Kidney glomerular epithelial cell (primary cell): ENCODE measurements around the gene TK1.

Experiments used
- DNase-seq: peaks from one replicate; lab custom pipeline; 2025; lab: John Stamatoyannopoulos, UW

Gene TK1

DNA sequence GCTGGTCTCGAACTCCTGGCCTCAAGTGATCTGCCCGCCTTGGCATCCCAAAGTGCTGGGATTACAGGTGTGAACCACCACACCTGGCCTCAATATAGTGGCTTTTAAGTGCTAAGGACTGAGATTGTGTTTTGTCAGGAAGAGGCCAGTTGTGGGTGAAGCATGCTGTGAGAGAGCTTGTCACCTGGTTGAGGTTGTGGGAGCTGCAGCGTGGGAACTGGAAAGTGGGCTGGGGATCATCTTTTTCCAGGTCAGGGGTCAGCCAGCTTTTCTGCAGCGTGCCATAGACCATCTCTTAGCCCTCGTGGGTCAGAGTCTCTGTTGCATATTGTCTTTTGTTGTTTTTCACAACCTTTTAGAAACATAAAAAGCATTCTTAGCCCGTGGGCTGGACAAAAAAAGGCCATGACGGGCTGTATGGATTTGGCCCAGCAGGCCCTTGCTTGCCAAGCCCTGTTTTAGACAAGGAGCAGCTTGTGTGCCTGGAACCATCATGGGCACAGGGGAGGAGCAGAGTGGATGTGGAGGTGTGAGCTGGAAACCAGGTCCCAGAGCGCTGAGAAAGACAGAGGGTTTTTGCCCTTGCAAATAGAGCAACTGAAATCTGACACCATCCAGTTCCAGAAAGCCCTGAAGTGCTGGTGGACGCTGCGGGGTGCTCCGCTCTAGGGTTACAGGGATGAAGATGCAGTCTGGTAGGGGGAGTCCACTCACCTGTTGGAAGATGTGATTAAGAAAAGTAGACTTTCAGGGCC is 32.7 kb upstream of the TK1 start:
- DNase-seq = no peak

DNA sequence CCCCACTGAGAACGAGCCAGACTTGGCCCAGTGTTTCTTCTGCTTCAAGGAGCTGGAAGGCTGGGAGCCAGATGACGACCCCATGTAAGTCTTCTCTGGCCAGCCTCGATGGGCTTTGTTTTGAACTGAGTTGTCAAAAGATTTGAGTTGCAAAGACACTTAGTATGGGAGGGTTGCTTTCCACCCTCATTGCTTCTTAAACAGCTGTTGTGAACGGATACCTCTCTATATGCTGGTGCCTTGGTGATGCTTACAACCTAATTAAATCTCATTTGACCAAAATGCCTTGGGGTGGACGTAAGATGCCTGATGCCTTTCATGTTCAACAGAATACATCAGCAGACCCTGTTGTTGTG is 27.8 kb upstream of the TK1 start:
- DNase-seq = no peak

DNA sequence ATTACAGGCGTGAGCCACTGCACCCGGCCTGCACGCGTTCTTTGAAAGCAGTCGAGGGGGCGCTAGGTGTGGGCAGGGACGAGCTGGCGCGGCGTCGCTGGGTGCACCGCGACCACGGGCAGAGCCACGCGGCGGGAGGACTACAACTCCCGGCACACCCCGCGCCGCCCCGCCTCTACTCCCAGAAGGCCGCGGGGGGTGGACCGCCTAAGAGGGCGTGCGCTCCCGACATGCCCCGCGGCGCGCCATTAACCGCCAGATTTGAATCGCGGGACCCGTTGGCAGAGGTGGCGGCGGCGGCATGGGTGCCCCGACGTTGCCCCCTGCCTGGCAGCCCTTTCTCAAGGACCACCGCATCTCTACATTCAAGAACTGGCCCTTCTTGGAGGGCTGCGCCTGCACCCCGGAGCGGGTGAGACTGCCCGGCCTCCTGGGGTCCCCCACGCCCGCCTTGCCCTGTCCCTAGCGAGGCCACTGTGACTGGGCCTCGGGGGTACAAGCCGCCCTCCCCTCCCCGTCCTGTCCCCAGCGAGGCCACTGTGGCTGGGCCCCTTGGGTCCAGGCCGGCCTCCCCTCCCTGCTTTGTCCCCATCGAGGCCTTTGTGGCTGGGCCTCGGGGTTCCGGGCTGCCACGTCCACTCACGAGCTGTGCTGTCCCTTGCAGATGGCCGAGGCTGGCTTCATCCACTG is 27.3 kb upstream of the TK1 start, which contains the start of gene BIRC5:
Gene BIRC5, plus strand, starts transcription at position 238 of the 690 bp plus-strand sequence. Its CDS starts 64 bp downstream, at position 302.
- DNase-seq = peak; percentile 46

DNA sequence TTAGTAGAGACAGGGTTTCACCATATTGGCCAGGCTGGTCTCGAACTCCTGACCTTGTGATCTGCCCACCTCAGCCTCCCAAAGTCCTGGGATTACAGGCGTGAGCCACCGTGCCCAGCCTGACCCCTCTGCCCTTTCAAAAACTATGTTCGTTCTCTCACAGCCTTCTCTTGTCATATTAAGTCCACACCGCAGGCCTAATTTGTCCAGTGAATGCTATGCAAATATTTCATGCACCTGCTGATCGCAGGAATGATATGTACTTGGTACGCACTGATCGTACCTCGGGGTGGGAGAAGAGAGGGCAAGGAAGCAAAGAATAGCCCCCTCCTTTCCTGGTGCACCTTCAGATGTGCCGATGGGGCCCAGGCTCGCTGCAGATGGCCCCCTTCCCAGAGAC is 24.2 kb upstream of the TK1 start:
- no peak for DNase-seq

DNA sequence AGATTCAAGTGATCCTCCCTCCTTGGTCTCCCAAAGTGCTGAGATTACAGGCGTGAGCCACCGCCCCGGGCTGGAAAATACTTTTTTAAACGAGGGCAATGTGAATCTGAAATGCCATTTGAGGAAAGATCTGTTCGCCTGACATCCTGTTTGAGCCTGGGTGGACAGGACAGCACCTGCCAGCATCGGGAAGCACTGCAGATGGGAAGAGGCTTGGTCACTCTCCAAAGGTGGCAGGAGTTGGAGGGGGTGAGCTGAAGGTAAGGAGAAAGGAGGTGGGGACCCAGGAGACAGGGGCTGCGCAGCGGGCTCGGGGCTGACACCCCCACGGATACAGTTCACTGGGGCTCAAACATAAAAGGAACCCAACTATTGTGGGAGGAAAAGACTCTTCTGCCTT is 23.3 kb upstream of the TK1 start:
- DNase-seq = no peak

DNA sequence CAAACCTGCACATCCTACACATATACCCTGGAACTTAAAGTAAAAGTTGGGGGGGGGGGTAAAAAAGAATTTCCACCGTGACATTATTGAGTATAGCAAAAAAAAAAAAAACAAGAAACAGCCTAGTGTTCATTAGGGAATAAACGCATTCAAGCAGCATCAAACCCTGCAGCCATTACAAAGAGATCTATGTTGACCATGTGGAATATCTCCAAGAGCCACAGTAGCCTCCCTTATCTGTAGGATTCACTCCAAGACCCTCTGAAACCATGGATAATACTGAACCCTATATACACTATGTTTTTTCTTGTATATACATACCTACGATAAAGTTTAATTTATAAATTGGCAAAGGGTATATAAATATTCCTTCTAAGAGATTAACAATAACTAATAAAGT is 21.6 kb upstream of the TK1 start:
- DNase-seq = no peak

DNA sequence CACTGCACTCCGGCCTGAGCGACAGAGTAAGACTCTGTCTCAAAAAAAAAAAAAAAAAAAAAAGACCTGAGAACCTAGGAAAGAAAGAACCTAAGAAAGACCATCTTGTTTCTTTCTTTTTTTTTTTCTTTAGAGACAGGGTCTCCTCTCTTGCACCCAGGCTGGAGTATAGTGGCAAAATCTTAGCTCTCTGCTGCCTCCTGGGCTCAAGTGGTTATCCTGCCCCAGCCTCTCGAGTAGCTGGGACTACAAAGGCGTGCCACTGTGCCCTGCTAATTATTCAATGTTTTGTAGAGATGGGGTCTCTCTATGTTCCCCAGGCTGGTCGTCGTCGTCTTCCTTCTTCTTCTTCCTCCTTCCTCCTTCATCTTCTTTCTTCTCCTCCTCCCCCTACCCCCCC is 19.4 kb upstream of the TK1 start:
- DNase-seq = no peak

DNA sequence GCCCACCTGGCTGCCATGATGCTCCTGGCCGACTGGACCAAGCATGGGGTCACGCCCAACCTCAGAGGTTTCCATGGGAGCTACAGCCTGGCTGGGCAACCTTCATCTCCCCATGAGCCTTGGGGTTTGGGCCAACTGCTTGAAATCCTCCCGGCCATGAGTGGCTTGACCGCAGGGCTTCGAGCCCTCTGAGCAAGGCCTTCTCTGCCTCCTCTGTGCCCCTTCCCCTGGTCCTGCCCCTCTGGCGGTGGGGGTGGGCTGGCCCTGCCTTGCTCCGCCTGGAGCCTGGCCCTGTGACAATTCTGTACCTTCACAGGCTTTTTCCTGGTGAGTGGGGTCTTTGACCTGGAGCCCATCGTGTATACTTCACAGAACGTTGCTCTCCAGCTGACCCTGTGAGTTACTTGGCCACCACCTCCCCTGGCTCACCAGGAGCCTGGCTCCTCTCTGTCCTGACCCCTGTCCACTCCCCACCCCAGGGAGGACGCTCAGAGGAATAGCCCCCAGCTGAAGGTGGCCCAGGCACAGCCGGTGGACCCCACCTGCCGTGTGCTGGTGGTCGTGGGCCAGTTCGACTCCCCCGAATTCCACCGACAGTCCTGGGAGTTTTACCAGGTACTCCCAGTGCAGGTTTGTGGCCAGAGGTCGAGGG is 18.4 kb upstream of the TK1 start:
- no peak for DNase-seq

DNA sequence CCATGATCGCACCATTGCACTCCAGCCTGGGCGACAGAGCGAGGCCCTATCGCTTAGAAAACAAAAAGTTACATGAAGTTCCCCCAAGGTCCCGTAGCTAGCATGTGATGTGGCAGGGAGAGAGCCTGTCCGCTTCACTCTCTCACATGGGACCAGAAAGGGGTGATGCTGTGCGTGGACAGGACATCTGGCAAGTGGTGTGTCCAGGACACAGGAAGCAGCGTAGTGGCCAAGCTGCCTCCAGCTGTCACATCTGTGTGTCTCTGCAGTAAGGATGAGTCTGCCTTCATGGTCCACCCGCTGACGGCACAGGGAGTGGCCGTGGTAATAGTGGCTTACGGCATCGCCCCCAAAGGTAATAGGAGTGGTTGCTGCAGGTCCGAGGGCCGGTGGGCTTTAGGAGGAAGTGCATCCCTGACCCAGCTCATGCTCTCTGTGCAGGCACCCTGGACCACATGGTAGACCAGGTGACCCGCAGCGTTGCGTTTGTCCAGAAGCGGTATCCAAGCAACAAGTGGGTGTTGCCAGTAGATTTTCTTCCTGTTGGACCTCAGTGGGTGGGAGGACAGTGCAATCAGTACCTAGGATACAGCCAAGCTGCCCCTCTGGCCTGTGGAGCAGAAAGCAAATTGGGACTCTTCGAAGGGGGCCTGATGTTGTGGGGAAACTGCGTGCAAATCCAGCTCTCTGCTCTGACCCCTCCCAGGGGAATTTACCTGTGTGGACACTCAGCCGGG is 17.7 kb upstream of the TK1 start:
- no peak for DNase-seq

DNA sequence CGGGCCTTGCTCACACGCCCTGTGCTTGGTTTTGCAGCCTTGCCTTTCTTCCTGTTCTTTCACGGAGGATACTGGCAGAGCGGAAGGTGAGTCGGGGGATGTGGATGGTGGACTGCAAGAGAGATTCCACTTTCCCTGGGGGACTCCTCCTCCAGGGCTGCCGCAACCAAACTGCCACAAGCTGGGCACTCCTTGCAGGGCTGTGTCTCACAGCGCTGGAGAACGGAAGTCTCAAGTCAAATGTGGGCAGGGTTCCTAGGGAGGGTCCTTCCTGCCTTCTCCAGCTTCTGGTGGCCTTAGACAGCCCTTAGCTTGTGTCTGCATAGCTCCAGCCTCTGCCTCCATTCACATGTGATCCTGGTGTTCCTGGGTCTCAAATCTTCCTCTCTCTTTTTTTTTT is 15.8 kb upstream of the TK1 start:
- DNase-seq = no peak

DNA sequence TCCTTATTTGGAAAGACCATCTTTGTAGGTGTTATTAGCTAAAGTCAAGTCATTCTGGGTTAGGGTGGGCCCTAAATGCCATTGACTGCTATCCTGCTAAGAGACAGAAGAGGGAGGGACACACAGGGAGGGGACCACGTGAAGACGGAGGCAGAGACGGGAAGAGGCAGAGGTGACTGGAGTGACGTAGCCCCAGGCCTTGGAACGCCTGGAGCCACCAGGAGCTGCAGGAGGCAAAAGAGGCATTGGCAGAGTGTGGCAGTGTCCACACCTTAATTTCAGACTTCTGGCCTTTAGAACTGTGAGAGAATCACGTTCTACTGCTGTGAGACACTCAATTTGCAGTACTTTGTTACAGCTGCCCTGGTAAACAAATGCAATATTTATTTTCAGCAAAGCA is 13.6 kb upstream of the TK1 start:
- DNase-seq = no peak

DNA sequence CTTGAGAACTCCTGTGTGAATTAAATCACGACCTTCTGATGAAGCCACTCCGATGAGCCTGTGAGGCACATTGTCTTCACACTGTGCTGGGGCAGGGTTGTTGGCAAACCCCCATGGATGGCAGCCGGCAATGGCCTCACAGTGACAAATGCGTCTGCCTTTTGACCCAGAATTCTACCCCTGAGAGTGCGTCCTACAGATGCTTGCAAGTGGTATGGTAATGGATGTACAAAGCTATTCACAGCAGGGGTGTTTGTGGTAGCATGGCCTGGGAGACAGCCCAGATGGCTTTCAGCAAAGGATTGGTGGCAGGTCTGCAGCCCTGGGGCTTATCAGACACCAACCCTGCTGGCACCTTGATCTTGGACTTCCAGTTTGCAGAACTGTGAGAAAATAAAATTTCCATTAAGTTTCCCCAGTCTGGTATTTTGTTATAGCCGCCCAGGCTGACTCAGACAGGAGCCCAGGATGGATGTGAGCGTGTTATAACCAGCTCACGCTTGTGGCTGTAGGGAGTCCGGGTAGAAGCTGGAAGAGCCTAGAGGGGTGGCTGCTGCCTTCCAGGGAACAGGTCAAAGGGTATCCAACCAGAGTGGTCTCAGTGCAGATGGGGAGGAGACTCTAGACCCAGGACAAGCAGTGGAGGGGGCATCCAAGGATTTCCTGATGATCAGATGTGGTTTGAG is 10.4 kb upstream of the TK1 start:
- no peak for DNase-seq

DNA sequence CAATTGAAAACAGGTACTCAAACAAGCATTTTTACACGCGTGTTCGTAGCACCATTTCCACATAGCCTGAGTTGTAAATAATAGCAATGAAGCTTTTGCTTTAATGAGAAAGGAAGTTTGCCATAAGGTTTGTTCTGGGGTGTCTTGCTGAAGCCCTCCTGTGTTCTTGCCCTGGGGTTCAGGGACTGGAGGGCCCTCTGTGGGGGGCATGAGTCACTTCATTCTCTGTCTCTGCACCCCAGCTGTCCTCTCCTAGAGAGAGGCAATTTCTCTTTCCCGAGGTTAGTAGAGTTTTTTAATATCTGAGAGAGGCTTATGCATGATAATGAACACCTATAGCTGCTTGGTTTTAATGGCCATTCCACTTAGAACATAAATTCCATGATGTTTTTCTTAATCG is 9.9 kb upstream of the TK1 start:
- DNase-seq = no peak

DNA sequence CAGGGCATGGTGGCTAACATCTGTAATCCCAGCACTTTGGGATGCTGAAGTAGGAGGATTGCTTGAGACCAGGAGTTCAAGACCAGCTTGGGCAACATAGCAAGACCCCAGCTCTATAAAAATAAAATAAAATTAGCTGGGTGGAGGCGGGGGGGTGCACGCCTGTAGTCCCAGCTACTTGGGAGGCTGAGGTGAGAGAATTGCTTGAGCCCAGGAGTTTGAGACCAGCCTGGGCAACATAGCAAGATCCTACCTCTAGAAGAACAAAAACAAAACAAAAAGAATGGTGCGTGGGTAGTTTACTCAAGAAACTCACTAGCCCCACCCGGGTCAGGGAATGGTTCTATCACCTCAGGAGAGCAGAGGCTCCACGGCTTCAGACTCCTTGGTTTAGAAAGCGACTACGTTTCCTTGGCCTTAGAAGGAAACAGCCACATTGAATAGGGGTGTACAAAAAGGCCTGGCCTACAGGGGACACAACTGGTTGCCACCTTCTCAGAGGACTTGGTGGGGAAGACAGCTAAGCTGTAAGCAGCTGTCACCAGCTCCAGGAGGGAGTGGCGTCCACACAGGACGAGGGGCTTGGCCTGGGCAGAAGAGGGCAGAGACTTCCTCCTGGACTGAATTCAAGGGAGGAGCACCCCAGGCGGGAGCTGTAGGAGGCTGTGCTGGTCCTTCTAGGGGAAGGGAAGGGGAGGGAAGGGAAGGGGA is 716 bp downstream of the TK1 start:
- no peak for DNase-seq

DNA sequence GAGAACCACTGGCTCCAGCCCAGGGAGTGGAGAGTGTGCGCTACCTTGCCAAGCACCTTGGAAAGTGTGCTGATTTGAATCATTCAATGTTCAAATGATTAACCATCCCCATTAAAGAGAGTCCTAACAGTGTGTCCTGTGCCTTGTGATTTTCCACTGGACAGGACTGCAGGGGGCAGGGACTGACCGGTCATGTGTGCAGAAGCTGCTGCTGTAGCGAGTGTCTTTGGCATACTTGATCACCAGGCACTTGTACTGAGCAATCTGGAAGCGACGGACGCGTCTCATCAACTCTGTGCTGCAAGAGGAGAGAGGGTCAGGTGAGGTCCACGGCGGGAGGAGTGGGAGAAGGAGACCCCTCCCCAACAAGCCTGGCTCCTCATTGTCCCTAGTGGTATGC is 2.0 kb downstream of the TK1 start:
- DNase-seq = peak; percentile 17

DNA sequence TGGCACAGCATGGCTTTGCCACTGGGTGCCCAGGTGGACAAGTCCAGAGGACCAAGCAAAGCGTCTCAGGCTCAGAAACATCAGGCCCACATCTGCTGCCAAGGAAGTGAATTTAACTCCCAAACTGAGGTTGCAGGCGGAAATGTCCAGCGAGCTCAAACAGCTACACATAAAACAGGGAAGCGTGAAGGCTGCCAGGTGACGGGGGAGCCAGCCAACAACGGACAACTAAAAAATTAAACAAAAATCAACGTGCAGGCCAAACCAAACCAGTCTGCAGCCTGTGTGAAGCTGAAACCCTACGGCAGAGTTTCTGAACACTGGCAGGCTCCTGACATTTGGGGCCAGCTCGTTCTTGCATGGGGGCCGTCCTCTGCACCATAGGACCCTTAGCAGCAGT is 2.5 kb downstream of the TK1 start:
- no peak for DNase-seq

DNA sequence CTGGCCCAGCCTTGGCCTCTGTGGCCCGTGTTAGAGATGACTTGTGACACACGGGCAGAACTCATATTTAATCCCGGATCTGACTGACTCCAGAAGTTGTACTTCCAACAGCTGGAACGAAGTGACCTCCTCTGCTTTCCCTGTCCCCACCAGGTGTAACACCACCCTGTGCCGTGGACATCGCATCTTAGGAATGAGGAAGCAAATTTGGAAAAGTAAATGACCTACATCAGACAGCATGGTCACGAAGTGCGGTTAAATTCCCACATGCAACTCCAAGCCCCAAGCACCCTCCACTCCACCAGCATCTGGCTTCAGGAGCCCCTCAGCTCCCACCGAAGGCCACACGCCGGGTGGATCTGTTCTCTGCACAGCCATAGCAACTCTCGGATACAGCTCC is 2.9 kb downstream of the TK1 start:
- no peak for DNase-seq

DNA sequence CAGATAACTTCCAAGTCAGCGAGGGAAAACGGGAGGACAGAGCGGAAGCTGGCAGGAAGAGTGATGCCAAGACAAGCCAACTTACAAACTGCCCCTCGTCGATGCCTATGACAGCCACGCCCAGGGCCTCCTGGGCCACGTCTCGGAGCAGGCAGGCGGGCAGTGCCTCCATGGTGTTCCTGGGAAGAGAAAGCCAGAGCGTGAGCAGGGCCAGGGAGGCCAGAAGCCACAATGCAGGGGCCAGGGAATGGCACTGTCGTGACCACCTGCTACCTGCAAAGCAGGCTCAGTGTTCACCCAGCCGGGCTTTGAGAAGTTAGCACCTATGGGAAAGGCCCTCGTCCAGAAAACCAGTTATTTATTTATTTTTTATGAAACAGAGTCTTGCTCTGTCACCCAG is 4.3 kb downstream of the TK1 start:
- DNase-seq = no peak

DNA sequence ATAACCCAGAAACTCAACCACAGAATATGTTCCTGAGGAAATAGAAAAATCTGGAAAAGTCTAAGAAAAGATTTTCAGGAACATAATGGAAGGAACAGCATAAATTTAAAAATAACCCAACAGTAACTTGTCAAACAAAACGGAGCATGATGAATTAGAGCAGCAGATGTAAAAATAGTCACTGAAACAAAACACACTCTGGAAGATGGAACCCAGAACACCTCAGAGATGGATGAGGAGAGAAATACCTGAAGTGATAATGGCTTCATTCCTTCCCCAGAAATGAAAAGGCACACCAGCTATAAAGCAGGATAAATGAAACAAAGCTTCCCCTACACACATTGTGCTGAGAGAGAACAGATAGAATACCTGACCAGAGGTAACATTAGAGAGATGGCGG is 6.3 kb downstream of the TK1 start:
- no peak for DNase-seq

DNA sequence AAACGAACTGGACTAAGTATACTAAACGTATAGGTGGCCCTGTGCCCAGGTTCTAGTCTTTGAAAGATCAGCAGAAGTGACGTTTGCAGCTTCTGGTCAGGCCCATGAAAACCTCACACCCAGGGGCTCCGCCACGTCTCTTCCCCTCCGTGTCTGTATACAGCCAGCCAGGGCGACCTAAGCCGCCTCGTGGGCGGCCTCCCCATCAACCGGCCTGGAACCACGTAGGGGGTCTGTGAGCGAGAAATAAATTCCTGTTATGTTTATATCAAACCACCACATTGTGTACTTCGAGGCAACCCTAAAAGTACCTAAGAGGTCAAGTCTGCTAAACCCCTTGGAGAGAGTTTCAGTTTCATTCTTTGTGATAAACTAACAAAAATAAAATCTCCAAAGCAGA is 6.8 kb downstream of the TK1 start:
- no peak for DNase-seq

DNA sequence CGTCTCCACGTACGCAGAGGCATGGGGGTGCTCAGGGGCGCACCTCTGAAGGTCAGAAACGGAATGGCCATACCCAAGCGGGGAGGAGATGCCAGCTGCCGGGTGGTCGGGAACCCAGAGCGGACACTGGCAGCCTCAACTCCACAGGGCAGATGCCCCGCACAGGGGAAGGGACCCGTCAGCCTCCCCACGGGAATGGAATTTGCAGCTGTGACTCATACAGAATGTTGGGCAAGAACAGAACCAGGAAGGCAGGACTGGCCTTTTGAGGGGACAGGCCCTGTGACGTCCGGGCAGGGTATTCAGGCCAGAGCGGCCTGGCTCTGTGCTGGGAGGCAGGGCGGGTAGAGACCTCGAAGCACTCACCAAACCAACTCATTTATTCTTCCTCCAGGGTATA is 7.5 kb downstream of the TK1 start:
- no peak for DNase-seq
